HG02981 (cell line): ENCODE data around the gene EEF1A1.
"Not testable (repeated sequence)": the region's sequence is repeated elsewhere in the genome, so short reads cannot be mapped to it uniquely, and the experiment has no call there.

Experiments used
- ATAC-seq: cut with Tn5 transposase; IDR thresholded peaks from one replicate; pipeline ENCODE4 v1.9.1; 2021; ENCODE audit warnings: mild to moderate bottlenecking, moderate library complexity; ENCODE audit not compliant: unreplicated experiment

The EEF1A1 gene

DNA sequence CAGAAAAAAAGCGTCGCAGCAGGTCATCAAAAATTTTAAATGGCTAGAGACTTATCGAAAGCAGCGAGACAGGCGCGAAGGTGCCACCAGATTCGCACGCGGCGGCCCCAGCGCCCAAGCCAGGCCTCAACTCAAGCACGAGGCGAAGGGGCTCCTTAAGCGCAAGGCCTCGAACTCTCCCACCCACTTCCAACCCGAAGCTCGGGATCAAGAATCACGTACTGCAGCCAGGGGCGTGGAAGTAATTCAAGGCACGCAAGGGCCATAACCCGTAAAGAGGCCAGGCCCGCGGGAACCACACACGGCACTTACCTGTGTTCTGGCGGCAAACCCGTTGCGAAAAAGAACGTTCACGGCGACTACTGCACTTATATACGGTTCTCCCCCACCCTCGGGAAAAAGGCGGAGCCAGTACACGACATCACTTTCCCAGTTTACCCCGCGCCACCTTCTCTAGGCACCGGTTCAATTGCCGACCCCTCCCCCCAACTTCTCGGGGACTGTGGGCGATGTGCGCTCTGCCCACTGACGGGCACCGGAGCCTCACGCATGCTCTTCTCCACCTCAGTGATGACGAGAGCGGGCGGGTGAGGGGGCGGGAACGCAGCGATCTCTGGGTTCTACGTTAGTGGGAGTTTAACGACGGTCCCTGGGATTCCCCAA lies at the start of gene EEF1A1:
Gene EEF1A1, minus strand, starts transcription at position 345 of the 663 bp plus-strand sequence. CDS start 1,006 bp downstream, outside the sequence.
- ATAC-seq, result peak; percentile 65

DNA sequence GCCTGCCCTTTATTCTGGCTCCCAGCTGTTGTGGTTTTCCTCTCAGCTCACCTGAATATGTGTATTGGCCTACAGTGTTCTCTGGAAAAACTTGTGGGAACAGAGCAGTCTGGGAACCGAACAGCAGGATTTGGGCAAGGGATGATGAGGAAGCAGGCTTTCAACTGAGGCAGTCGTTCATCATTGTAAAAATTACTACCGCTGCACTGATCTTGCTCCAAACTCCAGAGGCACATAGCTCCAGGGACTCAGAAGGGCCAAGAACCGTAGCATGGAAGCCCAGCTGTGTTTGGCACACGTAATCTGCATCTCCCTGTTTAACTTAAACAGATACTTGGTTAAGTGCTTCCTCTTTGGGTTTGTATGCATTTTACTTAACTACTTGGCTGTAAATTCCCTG lies 48.3 kb upstream of the EEF1A1 start:
- ATAC-seq, result no peak

DNA sequence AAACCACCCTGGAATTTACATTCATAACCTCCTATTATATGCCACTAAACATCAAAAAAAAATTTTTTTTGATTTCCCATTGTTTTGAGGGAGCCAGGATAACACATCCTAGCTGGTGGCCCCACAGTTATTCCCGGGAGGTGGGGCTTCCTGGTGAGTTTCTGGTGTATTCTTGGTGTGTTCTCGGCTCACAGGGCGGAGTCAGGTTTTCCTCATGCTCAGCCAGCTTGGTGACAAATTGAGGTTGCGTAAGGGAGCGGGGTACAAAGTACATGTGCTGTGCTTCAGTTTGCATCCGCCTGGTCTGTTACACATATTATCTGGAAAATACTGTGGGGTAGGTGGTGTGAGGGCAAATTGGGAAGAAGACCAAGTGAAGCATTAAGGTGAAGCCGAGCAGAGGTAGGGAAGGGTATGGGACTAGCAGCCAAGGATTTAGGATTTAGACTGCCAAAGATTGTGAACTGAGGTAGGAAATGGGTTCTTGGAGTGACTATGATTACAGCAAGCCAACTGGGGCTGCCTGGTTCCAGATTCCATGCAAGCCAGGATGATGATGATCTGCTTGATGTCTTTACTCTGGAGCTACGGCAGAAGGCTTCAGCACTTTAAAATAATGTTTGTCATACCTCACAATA lies 46.2 kb upstream of the EEF1A1 start:
- no peak for ATAC-seq

DNA sequence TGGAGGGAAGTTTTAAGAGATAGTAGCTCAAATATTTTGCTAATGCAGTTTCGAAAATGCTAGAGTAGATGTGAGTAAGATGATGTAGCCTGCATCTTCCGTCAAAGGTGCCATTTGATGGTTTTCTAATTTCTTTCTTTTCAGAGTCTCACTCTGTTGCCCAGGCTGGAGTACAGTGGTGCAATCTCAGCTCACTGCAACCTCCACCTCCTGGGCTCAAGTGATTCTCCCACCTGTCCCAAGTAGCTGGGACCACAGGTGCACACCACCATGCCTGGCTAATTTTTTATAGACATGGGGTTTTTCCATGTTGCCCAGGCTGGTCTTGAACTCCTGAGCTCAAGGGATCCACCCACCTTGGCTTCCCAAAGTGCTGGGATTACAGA lies 45.6 kb upstream of the EEF1A1 start:
- ATAC-seq, result not testable (repeated sequence)

DNA sequence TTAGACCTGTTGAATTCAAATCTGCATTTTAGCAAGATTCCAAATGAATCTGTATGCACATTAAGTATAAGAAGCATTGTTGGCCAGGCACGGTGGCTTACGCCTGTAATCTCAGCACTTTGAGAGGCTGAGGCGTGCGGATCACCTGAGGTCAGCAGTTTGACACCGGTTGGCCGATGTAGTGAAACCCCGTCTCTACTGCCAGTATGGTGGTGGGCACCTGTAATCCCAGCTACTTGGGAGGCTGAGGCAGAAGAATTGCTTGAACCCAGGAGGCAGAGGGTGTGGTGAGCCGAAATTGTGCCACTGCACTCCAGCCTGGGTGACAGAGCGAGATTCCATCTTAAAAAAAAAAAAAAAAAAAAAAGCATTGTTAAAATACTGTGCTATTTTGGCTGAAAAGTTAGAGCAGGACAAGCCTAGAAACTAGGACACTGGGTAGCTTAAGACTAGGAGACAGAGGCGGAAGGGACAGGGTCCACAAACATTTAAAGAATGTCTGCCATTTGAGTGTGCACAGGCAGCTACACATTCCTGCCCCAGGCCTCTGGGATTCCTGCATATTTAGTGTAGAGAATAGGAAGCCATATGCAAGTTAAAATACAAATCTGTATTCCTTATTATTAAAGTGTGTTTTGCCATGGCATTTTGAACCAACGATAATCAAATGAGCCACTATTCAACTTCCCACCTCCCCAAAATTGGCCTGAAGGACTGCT lies 45.1 kb upstream of the EEF1A1 start:
- ATAC-seq, result no peak

DNA sequence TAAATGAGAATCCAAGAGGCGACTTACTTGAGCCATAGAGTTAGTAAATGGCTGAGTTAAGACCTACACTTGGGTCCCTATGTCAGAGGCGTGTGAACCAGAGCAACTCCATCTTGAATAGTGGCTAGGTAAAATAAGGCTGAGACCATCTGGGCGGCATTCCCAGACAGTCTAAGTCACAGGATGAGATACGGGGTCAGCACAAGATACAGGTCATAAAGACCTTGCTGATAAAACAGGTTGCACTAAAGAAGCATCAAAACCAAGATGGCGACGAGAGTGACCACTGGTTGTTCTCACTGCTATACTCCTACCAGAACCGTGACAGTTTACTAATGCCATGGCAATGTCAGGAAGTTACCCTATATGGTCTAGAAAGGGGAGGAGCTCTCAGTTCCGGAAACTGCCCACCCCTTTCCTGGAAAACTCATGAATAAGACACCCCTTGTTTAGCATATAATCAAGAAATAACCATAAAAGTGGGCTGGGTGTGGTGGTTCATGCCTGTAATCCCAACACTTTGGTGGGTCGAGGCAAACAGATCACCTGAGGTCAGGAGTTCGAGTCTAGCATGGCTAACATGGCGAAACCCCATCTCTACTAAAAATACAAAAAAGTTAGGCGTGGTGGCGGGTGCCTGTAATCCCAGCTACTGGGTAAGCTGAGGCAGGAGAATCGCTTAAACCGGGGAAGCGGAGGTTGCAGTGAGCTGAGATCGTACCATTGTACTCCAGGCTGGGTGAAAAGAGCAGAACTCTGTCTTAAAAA lies 43.9 kb upstream of the EEF1A1 start:
- ATAC-seq, result no peak

DNA sequence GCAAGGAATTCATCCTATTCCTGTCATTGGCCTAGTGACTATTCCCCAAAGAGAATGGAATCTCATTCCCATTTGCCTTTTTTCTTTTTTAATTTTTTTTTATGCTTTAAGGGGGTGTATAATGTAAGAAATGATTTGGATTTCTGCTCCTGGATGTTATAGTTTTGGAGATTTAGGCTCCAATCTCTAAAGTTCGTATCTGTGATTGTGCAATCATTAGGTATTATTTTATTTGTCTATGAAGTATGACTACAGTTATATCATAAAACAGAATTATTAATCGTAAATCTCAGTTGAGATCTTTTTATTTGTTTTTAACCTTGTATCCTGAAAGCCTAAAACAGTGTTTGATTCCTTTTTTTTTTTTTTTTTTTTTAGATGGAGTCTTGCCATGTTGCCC lies 41.7 kb upstream of the EEF1A1 start:
- ATAC-seq, result no peak

DNA sequence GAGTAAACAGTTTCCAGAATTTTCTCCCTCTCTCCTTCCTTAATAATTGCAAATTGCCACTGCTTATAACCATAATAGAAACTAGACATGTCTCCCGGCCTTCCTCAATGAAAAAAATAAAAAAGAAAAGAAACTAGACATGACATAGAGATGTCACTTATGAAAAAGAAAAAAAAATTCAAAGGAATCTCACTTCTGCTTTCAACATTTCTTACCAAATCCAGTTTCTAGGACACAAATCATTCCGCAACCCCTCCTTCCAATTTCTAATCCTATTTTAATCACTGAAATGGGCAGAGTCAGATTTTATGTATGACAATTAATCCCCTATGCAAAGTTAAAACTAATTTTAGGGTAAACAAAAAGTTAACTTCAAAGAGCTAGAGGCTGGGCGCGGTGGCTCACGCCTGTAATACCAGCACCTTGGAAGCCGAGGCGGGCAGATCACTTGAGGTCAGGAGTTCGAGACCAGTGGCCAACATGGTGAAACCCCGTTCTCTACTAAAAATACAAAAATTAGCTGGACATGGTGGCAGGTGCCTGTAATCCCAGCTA lies 40.1 kb upstream of the EEF1A1 start:
- ATAC-seq, result no peak

DNA sequence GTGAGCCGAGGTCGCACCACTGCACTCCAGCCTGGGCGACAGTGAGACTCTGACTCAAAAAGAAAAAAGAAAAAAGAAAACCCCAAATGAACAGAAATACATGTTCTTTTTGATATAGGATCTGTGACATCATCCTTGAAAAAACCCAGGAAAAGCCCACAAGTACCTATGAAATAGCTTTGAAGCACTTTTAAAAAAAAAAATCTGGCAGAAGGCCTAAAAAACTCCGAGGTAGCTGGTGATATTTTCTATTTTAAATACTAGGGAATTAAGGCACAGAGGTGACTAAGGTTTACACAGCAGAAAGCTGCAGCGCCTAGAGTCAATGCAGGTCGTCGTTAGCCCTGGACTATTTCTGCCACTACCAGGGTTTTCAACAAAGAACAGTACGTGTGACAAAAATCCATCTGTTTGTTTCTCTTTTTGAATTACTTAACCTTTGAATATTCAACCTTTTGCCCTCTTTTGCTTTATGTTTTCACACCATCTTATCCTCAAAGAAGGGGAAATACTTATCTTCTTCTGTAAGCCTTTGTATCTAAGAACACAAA lies 39.4 kb upstream of the EEF1A1 start:
- ATAC-seq, result no peak

DNA sequence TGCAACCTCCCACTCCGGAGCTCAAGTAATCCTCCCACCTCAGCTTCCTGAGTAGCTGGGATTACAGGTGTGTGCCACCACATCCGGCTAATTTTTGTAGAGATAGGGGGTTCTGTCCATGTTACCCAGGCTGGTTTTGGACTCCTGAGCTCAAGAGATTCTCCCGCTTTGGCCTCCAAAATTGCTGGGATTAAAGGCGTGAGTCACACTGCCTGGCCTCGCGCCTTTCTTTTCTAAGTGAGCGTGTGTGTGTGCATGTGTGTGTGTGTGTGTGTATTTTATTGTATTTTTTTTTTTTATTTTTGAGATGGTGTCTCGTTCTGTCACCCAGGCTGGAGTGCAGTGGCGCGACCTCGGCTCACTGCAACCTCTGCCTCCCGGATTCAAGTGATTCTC lies 38.6 kb upstream of the EEF1A1 start:
- ATAC-seq, result not testable (repeated sequence)

DNA sequence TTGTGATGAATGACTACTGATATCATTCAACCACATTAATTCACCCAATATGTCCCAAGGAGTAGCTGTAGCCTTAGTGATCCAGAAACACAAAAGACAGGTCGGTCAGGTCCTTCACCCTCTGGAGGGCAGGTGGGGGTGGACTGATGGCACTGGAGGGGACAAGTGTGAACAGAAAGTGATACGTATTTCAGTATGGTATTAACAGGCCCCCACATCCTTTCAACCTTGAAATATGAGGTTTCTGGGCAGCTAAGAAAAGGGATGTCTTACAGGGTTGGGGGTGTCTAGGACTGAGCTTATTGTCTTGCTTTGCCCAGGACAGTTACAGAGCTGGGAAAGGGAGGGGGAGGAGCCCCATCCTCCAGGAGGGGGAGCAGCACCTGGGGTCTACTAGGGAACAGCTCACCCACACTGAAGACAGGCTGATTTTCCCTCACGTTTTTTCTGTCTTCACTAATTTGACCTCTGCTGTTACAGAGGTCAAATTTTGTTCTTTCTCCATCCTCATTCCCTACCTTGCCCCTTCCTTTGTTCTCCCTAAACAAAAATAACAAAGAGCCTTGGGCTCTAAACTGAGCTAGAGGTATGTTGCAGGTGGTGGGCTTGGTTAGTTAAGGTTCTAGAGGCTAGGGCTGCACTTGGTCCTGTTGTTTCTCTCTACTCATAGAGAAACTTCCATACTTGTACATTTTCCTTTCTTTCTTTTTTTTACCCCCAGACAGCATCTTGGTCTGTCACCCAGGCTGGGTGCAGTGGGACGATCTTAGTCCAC lies 38.0 kb upstream of the EEF1A1 start:
- ATAC-seq, result peak; percentile 68

DNA sequence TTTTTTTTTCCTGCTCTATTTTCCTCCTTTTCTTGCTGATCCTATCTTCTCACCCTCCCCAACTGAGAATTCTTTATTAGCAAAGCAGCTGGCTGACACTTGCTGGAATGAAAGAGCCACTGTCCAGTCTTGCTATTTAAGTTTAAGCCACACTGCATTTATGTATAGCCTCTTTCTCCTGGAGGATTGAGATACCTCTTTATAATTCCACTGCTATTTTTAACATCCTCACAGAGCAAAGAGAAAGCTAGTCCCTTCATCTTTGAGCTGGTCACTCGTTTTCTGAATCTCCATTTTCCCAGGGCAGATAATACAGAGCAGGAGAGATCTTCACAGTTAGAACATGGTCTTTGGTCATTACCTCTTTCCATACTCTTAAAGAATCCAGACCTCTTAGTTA lies 36.0 kb upstream of the EEF1A1 start:
- no peak for ATAC-seq

DNA sequence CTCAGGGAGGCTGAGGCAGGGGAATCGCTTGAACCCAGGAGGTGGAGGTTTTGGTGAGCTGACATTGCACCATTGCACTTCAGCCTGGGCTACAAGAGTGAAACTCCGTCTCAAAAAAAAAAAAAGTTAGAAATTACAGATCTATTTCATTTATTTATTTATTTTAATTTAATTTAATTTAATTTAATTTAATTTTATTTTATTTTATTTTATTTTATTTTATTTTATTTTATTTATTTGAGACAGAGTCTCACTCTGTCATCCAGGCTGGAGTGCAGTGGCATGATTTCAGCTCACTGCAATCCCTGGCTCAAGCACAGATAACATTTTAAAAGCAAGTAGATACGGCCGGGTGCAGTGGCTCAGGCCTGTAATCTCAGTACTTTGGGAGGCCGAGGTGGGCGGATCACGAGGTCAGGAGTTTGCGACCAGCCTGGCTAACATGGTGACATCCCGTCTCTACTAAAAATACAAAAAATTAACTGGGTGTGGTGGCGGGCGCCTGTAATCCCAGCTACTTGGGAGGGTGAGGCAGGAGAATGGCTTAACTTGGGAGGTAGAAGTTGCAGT lies 34.6 kb upstream of the EEF1A1 start:
- not testable (repeated sequence) for ATAC-seq

DNA sequence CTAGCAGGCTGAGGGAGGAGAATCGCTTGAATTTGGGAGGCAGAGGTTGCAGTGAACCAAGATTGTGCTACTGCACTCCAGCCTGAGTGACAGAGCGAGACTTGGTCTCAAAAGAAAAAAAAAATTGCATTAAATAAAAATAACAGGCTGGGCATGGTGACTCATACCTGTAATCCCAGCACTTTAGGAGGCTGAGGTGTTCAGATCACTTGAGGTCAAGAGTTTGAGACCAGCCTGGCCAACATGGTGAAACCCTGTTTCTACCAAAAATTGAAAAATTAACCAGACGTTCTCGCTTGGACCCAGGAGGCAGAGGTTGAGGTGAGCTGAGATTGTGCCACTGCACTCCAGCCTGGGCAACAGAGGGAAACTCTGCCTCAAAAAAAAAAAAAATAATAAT lies 30.3 kb upstream of the EEF1A1 start:
- ATAC-seq, result not testable (repeated sequence)

DNA sequence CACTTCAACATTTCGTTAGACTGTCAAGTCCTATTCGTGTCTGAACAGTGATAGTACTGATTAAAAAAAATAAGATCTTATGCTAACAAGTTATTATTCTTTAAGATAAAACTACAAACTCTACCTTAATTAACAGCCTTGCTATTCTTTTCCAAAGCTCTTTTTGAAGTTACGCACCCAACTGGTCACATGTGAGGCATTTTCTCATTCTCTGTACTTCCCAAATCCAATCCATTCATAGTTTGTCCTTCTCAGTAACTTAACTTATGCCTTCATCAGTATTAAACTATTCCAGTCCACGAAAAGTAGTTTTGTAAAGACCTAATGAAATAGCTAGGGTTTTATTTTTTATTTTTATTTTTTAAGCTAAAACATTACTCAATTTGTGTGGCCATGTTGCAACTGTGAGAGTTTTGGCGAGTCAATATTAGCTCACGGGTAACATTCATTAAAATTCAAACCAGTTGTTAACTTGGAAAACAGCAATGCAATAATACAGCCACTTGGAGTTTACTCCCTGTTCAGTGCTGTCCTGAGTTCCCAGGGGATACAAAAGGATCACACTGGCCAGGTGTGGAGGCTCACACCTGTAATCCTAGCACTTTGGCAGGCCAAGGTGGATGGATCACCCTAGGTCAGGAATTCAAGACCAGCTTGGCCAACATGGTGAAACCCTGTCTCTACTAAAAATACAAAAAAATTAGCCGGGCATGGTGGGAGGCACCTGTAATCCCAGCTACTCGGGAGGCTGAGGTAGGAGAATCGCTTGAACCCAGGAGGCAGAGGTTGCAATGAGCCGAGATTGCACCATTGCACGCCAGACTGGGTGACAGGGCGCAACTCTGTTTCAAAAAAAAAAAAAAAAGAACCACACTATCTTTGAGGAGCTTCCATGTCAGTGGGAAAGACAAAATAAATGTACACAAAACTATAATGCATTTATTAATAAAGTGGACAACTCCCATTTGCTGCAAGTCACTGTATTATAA lies 27.9 kb upstream of the EEF1A1 start:
- ATAC-seq, result no peak

DNA sequence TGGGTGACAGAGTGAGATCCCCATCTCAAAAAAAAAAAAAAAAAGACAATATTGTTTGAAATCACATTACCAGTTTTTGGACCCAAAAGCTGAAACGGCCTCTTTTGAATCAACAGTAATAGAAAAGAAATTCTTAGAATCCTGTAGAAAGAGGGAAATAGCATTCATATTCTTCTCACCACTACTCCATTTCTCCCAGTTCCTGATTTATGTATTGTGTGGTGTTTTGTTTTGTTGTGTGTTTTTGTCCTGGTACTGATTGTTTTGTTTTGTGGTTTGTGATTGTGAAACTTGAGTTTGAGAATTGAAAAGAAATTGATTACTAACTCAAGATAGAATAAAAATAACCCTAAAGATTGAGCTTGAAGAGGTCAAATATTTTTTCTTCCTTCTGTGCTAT lies 26.2 kb upstream of the EEF1A1 start:
- no peak for ATAC-seq

DNA sequence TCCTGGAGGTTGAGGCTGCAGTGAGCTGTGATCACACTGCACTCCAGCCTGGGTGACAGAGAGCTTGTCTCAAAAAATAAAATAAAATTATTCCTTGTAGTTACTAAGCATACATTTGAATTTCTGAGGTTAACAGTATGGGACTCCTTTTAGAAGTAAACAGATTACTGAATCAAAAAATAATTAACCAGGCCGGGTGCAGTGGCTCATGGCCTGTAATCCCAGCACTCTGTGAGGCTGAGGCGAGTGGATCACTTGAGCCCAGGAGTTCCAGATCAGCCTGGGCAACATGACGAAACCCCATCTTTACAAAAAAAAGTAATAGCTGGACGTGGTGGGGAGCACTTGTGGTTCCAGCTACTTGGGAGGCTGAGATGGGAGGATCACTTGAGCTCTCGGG lies 22.1 kb upstream of the EEF1A1 start:
- ATAC-seq, result no peak

DNA sequence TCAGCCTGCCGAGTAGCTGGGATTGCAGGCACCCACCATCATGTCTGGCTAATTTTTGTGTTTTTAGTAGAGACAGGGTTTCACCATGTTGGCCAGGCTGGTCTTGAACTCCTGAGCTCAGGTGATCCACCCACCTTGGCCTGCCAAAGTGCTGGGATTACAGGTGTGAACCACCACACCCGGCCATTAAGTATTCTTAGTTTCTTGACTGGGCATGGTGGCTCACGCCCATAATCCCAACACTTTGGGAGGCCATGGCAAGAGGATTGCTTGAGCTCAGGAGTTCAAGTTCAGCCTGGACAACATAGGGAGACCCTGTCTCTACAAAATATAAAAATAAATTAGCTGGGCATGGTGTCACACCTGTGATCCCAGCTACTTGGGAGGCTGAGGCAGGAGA lies 21.6 kb upstream of the EEF1A1 start:
- not testable (repeated sequence) for ATAC-seq
